GM23248 (cell line): ENCODE results near the gene EVPLL. TPM values are rescaled to one million over a fixed set of nuclear protein-coding genes. Genes with fewer than 3 reads are reported as not detected.
A peak's percentile ranks its signal among the peaks of the same experiment; 100 is the strongest.
"Not testable (repeated sequence)": the region's sequence is repeated elsewhere in the genome, so short reads cannot be mapped to it uniquely, and the experiment has no call there.

Source experiments
- DNase-seq: peaks from one replicate; pipeline ENCODE4 v3.0.0-alpha.2; 2015
- H2AFZ ChIP-seq: fragments of 200-600 bp; sonication (generic); 2 replicates; pipeline ENCODE4 v1.6.1; 2016; ENCODE audit warnings: antibody characterized with exemption
- H3F3A ChIP-seq: fragments of 200-600 bp; sonication (generic); 2 replicates; pipeline ENCODE4 v1.6.1; 2016; ENCODE audit warnings: mild to moderate bottlenecking, antibody characterized with exemption, mixed run types; ENCODE audit not compliant: insufficient read depth
- H3K27ac ChIP-seq: fragments of 200-600 bp; sonication (generic); 2 replicates; pipeline ENCODE4 v1.5.1; 2016; ENCODE audit warnings: mild to moderate bottlenecking
- H3K27me3 ChIP-seq: fragments of 200-600 bp; sonication (generic); replicated peaks from 2 replicates; pipeline ENCODE4 v1.6.1; 2016; ENCODE audit warnings: mild to moderate bottlenecking; ENCODE audit not compliant: insufficient read depth
- H3K36me3 ChIP-seq: fragments of 200-600 bp; sonication (generic); 2 replicates; pipeline ENCODE4 v1.6.1; 2016; ENCODE audit warnings: low read depth, mild to moderate bottlenecking
- H3K4me1 ChIP-seq: fragments of 200-600 bp; sonication (generic); 2 replicates; pipeline ENCODE4 v1.6.1; 2016; ENCODE audit warnings: mild to moderate bottlenecking; ENCODE audit not compliant: insufficient read depth
- H3K4me2 ChIP-seq: fragments of 200-600 bp; sonication (generic); one replicate; pipeline ENCODE4 v1.6.1; 2016; ENCODE audit warnings: mild to moderate bottlenecking; ENCODE audit not compliant: unreplicated experiment
- H3K4me3 ChIP-seq: fragments of 200-600 bp; sonication (generic); 2 replicates; pipeline ENCODE4 v1.5.1; 2016; ENCODE audit warnings: mild to moderate bottlenecking
- H3K79me2 ChIP-seq: fragments of 200-600 bp; sonication (generic); 2 replicates; pipeline ENCODE4 v1.6.1; 2016; ENCODE audit warnings: mild to moderate bottlenecking; ENCODE audit not compliant: insufficient read depth
- H3K9ac ChIP-seq: fragments of 200-600 bp; sonication (generic); 2 replicates; pipeline ENCODE4 v1.6.1; 2016; ENCODE audit warnings: mild to moderate bottlenecking
- H3K9me2 ChIP-seq: fragments of 200-600 bp; sonication (generic); 2 replicates; pipeline ENCODE4 v1.6.1; 2016; ENCODE audit warnings: mixed run types, mild to moderate bottlenecking, moderate library complexity; ENCODE audit not compliant: insufficient read depth
- H3K9me3 ChIP-seq: fragments of 200-600 bp; sonication (generic); one replicate; pipeline ENCODE4 v1.6.1; 2017; ENCODE audit warnings: low read depth
- H4K20me1 ChIP-seq: fragments of 200-600 bp; sonication (generic); 2 replicates; pipeline ENCODE4 v1.6.0; 2016; ENCODE audit not compliant: insufficient read depth
- EZH2 ChIP-seq: fragments of 200-600 bp; sonication (generic); IDR thresholded peaks from 2 replicates; pipeline ENCODE4 v1.6.1; 2018; ENCODE audit warnings: antibody characterized with exemption, mild to moderate bottlenecking; ENCODE audit not compliant: insufficient read depth, poor library complexity, severe bottlenecking
- EZH2phosphoT487 ChIP-seq: fragments of 200-600 bp; sonication (generic); IDR thresholded peaks from 2 replicates; pipeline ENCODE4 v1.6.1; 2018; ENCODE audit warnings: antibody characterized with exemption, moderate library complexity, mild to moderate bottlenecking, low read depth; ENCODE audit not compliant: insufficient read depth
- WGBS, 2 experiments: methylation state at CpG; one replicate each; pipeline ENCODE4 v1.1.6; 2015 to 2017; ENCODE audit warnings: low lambda C conversion rate in 2 of 2, low coverage in 1 of 2; ENCODE audit errors: missing lambda C conversion rate in 2 of 2; 5-methylcytosine and 5-hydroxymethylcytosine counted together
- in situ Hi-C: fragments of 300-500 bp; cut with MboI; formaldehyde crosslinking; loops from 2 replicates; pipeline ENCODE4 v1.15.0; 2020
- polyA plus RNA-seq: library from polyadenylated mRNA; unstranded; fragments of >200 nt; fragmentation: Nextera tagmentation; extraction: Ambion mirVana; gene quantifications from 2 replicates; pipeline ENCODE4 v1.2.1, GENCODE V29; 2016
- total RNA-seq: library from RNA; depleted of rRNA; stranded (reverse); fragments of >200 nt; shearing (Covaris generic); gene quantifications from 2 replicates; pipeline ENCODE4 v1.2.3, GENCODE V29; 2014

Gene EVPLL
- total and polyA plus RNA-seq, 2 experiments from 2014 or later: not detected

GRCh38 chr17:18378205-18378505, 577 bp downstream of the EVPLL start:
- H3K27ac ChIP-seq: no peak overlapping the region
- no peaks in the 10 kb centered on the region for H3K27me3 ChIP-seq
- in situ Hi-C loops: no loop called here
- H3K9me3 ChIP-seq: no peaks in the 10 kb centered on the region
- H3K79me2 ChIP-seq: no peaks in the 10 kb centered on the region
- H2AFZ ChIP-seq: no peak overlapping the region
- H3K4me2 ChIP-seq: no peak overlapping the region
- H3K9ac ChIP-seq: no peak overlapping the region
- H3F3A ChIP-seq: no peaks in the 10 kb centered on the region
- no peak for TF ChIP-seq EZH2
- no peak overlapping the region for H3K4me3 ChIP-seq
- H3K36me3 ChIP-seq: no peaks in the 10 kb centered on the region
- WGBS, 2 experiments: 86 to 89% methylated on average over 2 of the region's 2 CpGs
- no peak for DNase-seq
- no peaks in the 10 kb centered on the region for H3K9me2 ChIP-seq
- H3K4me1 ChIP-seq: no peaks in the 10 kb centered on the region
- H4K20me1 ChIP-seq: no peaks in the 10 kb centered on the region

DNA sequence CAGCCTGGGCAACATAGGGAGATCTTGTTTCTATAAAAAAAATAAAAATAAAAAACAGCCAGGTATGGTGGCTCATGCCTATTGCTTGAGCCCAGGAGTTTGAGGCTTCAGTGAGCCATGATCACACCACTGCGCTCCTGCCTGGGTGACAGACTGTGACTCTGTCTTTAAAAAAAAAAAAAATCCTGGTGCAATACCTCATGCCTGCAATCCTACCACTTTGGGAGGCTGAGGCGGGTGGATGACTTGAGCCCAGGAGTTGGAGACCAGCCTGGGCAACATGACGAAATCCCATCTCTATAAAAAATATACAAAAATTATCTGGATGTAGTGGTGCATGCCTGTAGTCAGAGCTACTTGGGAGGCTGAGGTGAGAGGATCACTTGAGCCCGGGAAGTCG, 1.0 kb downstream of the EVPLL start:
- 52 to 68% methylated on average over 5 of the region's 5 CpGs for WGBS, 2 experiments

GRCh38 chr17:18379246-18380146, 1.9 kb downstream of the EVPLL start:
- no peak overlapping the region for H3K4me3 ChIP-seq
- in situ Hi-C loops: no loop called here
- no peak for DNase-seq
- H3K27ac ChIP-seq: no peak overlapping the region
- H3K9me3 ChIP-seq: no peaks in the 10 kb centered on the region
- H3K4me1 ChIP-seq: no peaks in the 10 kb centered on the region
- no peak overlapping the region for H3K4me2 ChIP-seq
- 66% methylated on average over 16 of the region's 16 CpGs for WGBS, 2 experiments
- no peak overlapping the region for H2AFZ ChIP-seq
- H3K9me2 ChIP-seq: no peaks in the 10 kb centered on the region
- no peaks in the 10 kb centered on the region for H3F3A ChIP-seq
- no peak for TF ChIP-seq EZH2
- no peak for TF ChIP-seq EZH2phosphoT487
- H3K36me3 ChIP-seq: no peaks in the 10 kb centered on the region
- H3K79me2 ChIP-seq: no peaks in the 10 kb centered on the region
- H4K20me1 ChIP-seq: no peaks in the 10 kb centered on the region
- H3K9ac ChIP-seq: no peak overlapping the region
- 0 out of 2 replicates have a peak, but pooled peaks cover 6% of the 10 kb centered on the region for H3K27me3 ChIP-seq

More for the DNA sequence above, 1.0 kb downstream of the EVPLL start:
- DNase-seq: peak; percentile 37
- H3K4me1 ChIP-seq, H3K27me3 ChIP-seq, H3K9me3 ChIP-seq, in situ Hi-C loops, H3F3A ChIP-seq, H3K36me3 ChIP-seq, H2AFZ ChIP-seq, H3K27ac ChIP-seq, H3K4me2 ChIP-seq, H3K9me2 ChIP-seq, H4K20me1 ChIP-seq, H3K79me2 ChIP-seq, H3K4me3 ChIP-seq, H3K9ac ChIP-seq: not testable (repeated sequence)

GRCh38 chr17:18380471-18381157, 3.0 kb downstream of the EVPLL start:
- no peaks in the 10 kb centered on the region for H3K9me2 ChIP-seq
- H3K9ac ChIP-seq: no peak overlapping the region
- WGBS, 2 experiments: 47 to 49% methylated on average over 14 to 15 of the region's 15 CpGs
- no peak overlapping the region for H3K27ac ChIP-seq
- H4K20me1 ChIP-seq: no peaks in the 10 kb centered on the region
- H3K79me2 ChIP-seq: no peaks in the 10 kb centered on the region
- in situ Hi-C loops: no loop called here
- no peaks in the 10 kb centered on the region for H3K4me1 ChIP-seq
- H2AFZ ChIP-seq: no peak overlapping the region
- no peaks in the 10 kb centered on the region for H3F3A ChIP-seq
- H3K36me3 ChIP-seq: no peaks in the 10 kb centered on the region
- TF ChIP-seq EZH2phosphoT487: no peak
- TF ChIP-seq EZH2: no peak
- no peak for DNase-seq
- H3K4me3 ChIP-seq: no peak overlapping the region
- H3K27me3 ChIP-seq: 0 out of 2 replicates have a peak, but pooled peaks cover 6% of the 10 kb centered on the region
- no peaks in the 10 kb centered on the region for H3K9me3 ChIP-seq
- no peak overlapping the region for H3K4me2 ChIP-seq
